Measurements from ENCODE around the gene MAPK4. TPM values are rescaled to one million over a fixed set of nuclear protein-coding genes. Genes with fewer than 3 reads are reported as not detected.
A peak's percentile ranks its signal among the peaks of the same experiment; 100 is the strongest.
"Not testable (repeated sequence)": the region's sequence is repeated elsewhere in the genome, so short reads cannot be mapped to it uniquely, and the experiment has no call there.

The MAPK4 gene
- 3.1 and 6.0 TPM in 2 replicates for total RNA-seq

DNA sequence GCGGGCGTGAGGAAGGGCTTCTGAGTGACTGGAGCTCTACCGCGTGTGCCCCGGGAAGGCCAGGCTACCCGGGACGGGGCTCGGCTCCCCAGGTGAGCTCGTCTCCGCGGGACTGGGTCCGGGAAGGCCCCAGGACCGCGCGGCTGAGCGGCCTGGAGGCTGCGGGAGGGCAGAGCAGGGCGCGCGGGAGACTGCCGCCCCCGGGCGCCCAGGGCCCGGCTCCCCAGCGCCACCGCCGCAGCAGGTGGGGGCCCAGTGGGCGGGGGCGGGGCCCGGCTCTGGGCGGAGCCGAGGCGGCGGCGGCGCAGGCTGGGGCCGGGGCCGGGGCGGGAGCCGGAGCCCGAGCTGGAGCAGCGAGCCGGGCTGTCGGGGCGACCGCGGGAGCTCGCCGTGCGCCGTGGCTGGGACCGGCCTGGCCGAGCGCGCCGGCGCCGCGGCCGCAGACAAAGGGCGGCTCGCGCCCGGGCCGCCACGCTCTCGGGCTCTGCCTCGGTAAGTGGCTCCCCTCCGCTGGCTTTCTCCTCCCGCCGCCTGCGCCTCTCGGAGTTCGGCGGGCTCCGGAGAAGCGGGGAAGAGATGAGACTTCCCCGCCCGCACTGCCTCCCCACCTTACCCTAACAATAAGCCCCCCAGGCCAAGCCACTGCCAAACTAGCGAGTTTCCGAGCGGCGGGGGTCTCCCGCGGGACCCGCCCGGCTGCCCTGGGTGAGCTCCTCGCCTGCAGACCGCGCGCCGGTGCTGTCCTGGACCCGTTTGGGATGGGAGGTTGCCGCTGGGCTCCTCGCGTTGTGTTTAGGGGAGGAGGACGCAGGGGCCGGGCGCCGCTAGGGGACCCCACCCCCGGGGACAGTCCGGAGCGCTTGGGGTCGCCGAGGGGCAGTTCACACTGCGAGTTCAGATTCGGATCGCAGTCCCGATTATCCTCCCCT lies at the start of gene MAPK4:
Gene MAPK4, plus strand, starts transcription at position 336 of the 929 bp plus-strand sequence. CDS start 103,872 bp downstream, outside the sequence.
- H3K4me3 ChIP-seq (ENCODE audit: low read depth, low read length) = peak within 1 kb of the TSS; percentile 44
- TF ChIP-seq, protein P1, sequence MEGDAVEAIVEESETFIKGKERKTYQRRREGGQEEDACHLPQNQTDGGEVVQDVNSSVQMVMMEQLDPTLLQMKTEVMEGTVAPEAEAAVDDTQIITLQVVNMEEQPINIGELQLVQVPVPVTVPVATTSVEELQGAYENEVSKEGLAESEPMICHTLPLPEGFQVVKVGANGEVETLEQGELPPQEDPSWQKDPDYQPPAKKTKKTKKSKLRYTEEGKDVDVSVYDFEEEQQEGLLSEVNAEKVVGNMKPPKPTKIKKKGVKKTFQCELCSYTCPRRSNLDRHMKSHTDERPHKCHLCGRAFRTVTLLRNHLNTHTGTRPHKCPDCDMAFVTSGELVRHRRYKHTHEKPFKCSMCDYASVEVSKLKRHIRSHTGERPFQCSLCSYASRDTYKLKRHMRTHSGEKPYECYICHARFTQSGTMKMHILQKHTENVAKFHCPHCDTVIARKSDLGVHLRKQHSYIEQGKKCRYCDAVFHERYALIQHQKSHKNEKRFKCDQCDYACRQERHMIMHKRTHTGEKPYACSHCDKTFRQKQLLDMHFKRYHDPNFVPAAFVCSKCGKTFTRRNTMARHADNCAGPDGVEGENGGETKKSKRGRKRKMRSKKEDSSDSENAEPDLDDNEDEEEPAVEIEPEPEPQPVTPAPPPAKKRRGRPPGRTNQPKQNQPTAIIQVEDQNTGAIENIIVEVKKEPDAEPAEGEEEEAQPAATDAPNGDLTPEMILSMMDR (IDR thresholded peaks at IDR 0.05; ENCODE audit: insufficient read depth, low read length, poor library complexity, severe bottlenecking) = no peak
- no peak for DNase-seq (ENCODE audit: low read depth)
- H3K36me3 ChIP-seq (ENCODE audit: control insufficient read depth, insufficient read depth, low read length) = no peaks in the 10 kb centered on the region
- H3K27me3 ChIP-seq (ENCODE audit: control insufficient read depth, insufficient read depth, low read length) = peaks cover 44% of the 10 kb centered on the region

DNA sequence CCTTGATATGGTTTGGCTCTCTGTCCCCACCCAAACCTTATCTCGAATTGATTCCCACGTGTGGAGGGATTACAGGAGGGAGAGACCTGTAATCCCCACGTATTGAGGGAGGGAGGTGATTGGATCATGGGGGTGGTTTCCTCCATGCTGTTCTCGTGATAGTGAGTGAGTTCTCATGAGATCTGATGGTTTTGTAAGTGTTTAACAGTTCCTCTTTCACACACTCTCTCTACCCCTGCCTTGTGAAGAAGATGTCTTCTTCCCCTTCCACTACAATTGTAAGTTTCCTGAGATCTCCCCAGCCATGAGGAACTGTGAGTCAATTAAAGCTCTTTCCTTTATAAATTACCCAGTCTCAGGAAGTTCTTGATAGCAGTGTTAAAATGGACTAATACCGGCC lies 42.6 kb upstream of the MAPK4 start:
- not testable (repeated sequence) for H3K4me3 ChIP-seq (ENCODE audit: low read depth, low read length); H3K27me3 ChIP-seq (ENCODE audit: control insufficient read depth, insufficient read depth, low read length); DNase-seq (ENCODE audit: low read depth); H3K36me3 ChIP-seq (ENCODE audit: control insufficient read depth, insufficient read depth, low read length)

DNA sequence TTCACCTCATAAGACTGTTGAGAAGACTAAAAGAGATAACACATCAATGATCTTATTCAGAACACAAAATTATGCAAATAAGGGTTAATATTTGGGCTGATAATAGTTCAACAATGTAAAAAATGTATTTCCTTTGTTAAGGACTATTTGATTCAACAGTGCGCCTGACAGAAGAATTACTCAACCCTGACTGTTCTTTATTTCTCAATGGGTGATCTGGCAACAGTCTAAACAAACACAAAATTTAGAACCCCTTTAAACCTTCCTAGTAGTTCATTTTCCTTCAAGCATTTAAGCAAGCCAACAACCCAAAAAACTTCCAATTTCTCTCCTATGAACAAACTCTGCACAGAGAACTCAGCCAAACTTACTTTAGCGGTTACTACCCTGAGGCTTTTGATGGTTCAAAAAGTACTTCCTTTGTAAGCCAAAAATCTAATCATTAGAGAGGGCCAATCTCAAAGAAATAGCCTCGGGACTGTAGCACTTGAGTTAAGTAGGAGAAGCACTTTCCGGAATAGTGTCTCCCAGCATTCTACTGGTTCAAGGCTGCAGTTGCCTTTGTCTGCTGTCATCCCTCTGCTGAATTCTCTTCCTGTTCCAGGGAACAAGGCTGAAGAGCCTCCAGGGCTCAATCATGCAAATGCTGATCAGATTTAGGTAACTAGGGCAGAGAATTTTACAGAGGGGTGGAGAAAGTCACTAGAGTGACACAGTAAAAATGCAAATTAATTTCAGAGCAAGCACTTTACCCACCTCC lies 40.9 kb upstream of the MAPK4 start:
- TF ChIP-seq, protein P1 (IDR thresholded peaks at IDR 0.05; ENCODE audit: insufficient read depth, low read length, poor library complexity, severe bottlenecking) = no peak
- no peak for DNase-seq (ENCODE audit: low read depth)
- Histone ChIP-seq H3K36me3 (ENCODE audit: control insufficient read depth, insufficient read depth, low read length) (no peaks in the 10 kb centered on the region), H3K4me3 (ENCODE audit: low read depth, low read length) (no peak overlapping the region), H3K27me3 (ENCODE audit: control insufficient read depth, insufficient read depth, low read length) (no peaks in the 10 kb centered on the region)

DNA sequence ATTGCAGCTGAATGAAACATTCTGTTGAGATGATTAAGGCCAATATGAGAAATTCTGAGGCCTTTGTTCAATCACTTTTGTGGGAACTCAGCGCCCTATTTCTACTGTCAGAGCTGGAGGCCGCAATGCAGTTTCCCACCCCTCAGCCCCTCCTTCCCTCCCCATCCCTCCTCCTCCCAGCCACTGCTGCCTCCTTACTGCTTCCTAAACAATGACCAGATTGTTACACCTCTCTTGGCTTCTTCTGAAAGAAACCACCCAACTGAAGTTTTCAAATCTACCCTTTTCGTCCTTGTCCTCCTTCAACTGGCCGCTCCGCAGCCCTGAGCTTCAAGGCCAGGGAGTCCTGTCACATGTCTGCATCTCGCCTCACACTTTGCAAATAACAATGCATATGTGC lies 36.7 kb upstream of the MAPK4 start:
- DNase-seq (ENCODE audit: low read depth) = no peak
- Histone ChIP-seq H3K27me3 (ENCODE audit: control insufficient read depth, insufficient read depth, low read length) (no peaks in the 10 kb centered on the region), H3K36me3 (ENCODE audit: control insufficient read depth, insufficient read depth, low read length) (no peaks in the 10 kb centered on the region), H3K4me3 (ENCODE audit: low read depth, low read length) (no peak overlapping the region)
- TF ChIP-seq, protein P1 (IDR thresholded peaks at IDR 0.05; ENCODE audit: insufficient read depth, low read length, poor library complexity, severe bottlenecking) = no peak

DNA sequence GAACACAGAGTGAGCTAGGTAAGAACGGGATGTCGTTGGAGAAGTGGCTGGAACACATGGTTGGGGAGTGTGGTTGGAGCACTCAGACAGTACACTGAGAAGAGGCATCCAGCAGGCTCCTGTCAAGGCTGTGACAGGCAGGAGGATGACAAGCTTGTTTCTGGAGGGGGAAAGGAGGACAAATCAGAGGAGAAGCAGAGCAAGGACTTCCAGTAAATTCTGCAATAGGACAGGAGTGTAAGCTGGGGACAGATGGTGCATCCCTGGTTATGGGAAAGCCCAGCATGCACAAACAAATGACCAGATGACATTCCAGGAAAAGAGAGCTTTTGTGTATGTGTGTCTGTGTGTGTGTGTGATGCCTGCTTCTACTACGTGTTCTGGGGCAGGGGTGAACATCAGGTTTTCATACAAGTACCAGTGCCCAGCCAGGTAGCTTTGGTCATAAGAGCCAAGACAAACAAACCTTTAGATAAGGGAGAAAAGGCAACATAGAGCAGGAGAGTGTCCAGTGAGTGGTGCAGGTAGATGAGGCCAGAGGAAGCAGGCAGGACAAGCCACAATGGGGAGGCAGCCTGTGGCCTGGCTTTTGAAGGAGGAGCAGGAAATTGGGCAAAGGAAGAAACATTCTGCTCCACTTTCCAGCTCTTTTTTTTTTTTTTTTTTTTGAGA lies 32.1 kb upstream of the MAPK4 start:
- no peaks in the 10 kb centered on the region for H3K36me3 ChIP-seq (ENCODE audit: control insufficient read depth, insufficient read depth, low read length)
- TF ChIP-seq, protein P1 (IDR thresholded peaks at IDR 0.05; ENCODE audit: insufficient read depth, low read length, poor library complexity, severe bottlenecking) = no peak
- DNase-seq (ENCODE audit: low read depth) = no peak

DNA sequence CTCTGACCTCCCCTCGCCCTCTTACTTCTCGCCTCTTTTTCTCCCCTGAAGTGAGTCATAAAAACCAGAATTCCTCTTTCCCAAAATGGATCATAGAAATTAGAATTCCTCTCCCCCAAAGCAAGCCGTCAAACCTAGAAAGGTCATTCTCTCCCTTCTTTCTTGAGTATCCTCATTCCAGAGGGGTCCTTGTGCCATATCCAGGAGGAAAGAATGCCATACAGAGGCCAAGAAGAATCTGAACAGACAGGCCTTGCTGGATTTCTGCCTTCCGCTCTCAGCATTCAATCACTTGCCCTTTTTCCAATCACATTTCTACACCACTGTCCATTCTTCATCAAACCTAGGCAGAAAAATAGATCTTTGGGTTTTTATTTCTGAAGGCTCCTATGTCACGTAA lies 31.1 kb upstream of the MAPK4 start:
- no peak overlapping the region for H3K4me3 ChIP-seq (ENCODE audit: low read depth, low read length)
- H3K36me3 ChIP-seq (ENCODE audit: control insufficient read depth, insufficient read depth, low read length) = no peaks in the 10 kb centered on the region
- DNase-seq (ENCODE audit: low read depth) = no peak
- H3K27me3 ChIP-seq (ENCODE audit: control insufficient read depth, insufficient read depth, low read length) = no peaks in the 10 kb centered on the region
- TF ChIP-seq, protein P1 (IDR thresholded peaks at IDR 0.05; ENCODE audit: insufficient read depth, low read length, poor library complexity, severe bottlenecking) = no peak

More for the DNA sequence above, 32.1 kb upstream of the MAPK4 start:
- Histone ChIP-seq H3K4me3 (ENCODE audit: low read depth, low read length) (no peak overlapping the region), H3K27me3 (ENCODE audit: control insufficient read depth, insufficient read depth, low read length) (no peaks in the 10 kb centered on the region)

DNA sequence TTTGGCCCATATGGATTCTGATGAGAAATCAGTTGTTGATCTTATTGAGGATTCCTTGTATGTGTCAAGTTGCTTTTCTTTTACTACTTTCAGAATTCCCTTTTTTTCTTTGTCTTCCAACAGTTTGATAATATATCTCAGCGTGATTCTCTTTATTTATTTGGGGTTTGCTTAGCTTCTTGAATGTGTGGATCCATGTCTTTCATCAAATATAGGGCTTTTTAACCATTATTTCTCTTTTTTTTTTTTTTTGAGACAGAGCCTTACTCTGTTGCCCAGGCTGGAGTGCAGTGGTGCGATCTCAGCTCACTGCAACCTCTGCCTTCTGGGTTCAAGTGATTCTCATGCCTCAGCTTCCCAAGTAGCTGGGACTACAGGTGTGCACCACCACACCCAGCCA lies 26.1 kb upstream of the MAPK4 start:
- not testable (repeated sequence) for DNase-seq (ENCODE audit: low read depth); H3K36me3 ChIP-seq (ENCODE audit: control insufficient read depth, insufficient read depth, low read length); H3K4me3 ChIP-seq (ENCODE audit: low read depth, low read length)

DNA sequence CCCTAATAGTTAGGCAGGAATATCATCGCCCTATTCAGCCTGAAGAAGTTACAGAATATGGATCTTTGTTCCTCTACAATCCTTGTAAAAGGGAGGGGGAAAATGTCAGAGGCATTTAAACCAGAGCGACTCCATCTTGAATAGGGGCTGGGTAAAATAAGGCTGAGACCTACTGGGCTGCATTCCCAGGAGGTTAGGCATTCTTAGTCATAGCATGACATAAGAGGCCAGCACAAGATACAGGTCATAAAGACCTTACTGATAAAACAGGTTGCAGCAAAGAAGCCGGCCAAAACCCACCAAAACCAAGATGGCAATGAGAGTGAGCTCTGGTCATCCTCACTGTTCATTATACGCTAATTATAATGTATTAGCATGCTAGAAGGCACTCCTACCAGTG lies 15.4 kb upstream of the MAPK4 start:
- H3K36me3 ChIP-seq (ENCODE audit: control insufficient read depth, insufficient read depth, low read length); DNase-seq (ENCODE audit: low read depth); H3K27me3 ChIP-seq (ENCODE audit: control insufficient read depth, insufficient read depth, low read length); H3K4me3 ChIP-seq (ENCODE audit: low read depth, low read length): not testable (repeated sequence)

More for the DNA sequence above, 26.1 kb upstream of the MAPK4 start:
- not testable (repeated sequence) for H3K27me3 ChIP-seq (ENCODE audit: control insufficient read depth, insufficient read depth, low read length)
